Liver (tissue), 3 donors: ENCODE measurements around the gene KIF6.

ENCODE experiments used
- CTCF ChIP-seq: fragments of 150-350 bp; IDR thresholded peaks from 2 replicates; pipeline ENCODE4 v1.5.1; 2017; ENCODE audit warnings: improper control_type of control experiment, low read depth, low read length; ENCODE audit not compliant: missing input control
- MAX ChIP-seq: IDR thresholded peaks from 2 replicates; pipeline ENCODE4 v1.6.1; 2016; ENCODE audit warnings: antibody characterized with exemption
- RAD21 ChIP-seq, 2 donors: IDR thresholded peaks; 2 replicates each; pipeline ENCODE4 v1.6.1; 2016; ENCODE audit warnings: antibody characterized with exemption in 2 of 2, mild to moderate bottlenecking in 2 of 2
- donor health status: healthy.
- donor health status: healthy.

- TF ChIP-seq CTCF (no peak), MAX (no peak), RAD21 (IDR thresholded peaks at IDR 0.05) (no peak)
Observed at GRCh38 chr6:39464067-39464466, 261.1 kb downstream of the KIF6 start.
